Esophagus muscularis mucosa (tissue), 4 donors: Measurements from ENCODE around the gene FKBP1B. TPM values are rescaled to one million over a fixed set of nuclear protein-coding genes. Genes with fewer than 3 reads are reported as not detected.

Source experiments
- DNase-seq: peaks from one replicate; pipeline ENCODE4 v3.0.0-alpha.2; 2017; ENCODE audit errors: extremely low spot score
- H3K27ac ChIP-seq, 4 donors: fragments of 200-600 bp; sonication (generic); replicated peaks in 1 of 4; 1 replicate in 3 of 4; 2 replicates in 1 of 4; pipeline ENCODE4 v1.5.1; 2016 to 2019; ENCODE audit warnings: mild to moderate bottlenecking in 1 of 4
- H3K27me3 ChIP-seq, 4 donors: fragments of 200-600 bp; sonication (generic); one replicate each; pipeline versions ENCODE4 v1.5.1 to v1.6.0; 2016 to 2019
- H3K36me3 ChIP-seq, 4 donors: fragments of 200-600 bp; sonication (generic); one replicate each; pipeline ENCODE4 v1.5.1; 2016 to 2019
- H3K4me1 ChIP-seq, 4 donors: fragments of 200-600 bp; sonication (generic); one replicate each; pipeline ENCODE4 v1.5.1; 2016 to 2019
- H3K4me3 ChIP-seq, 4 donors: fragments of 200-600 bp; sonication (generic); 1 replicate in 2 of 4; 2 replicates in 2 of 4; pipeline ENCODE4 v1.5.1; 2016 to 2019; ENCODE audit warnings: mild to moderate bottlenecking in 4 of 4, moderate library complexity in 1 of 4
- H3K9me3 ChIP-seq, 4 donors: fragments of 200-600 bp; sonication (generic); 1 replicate in 3 of 4; 2 replicates in 1 of 4; pipeline ENCODE4 v1.5.1; 2016 to 2019
- EP300 ChIP-seq: sonication (generic); formaldehyde crosslinking; IDR thresholded peaks from one replicate; pipeline ENCODE4 v1.6.1; 2017; ENCODE audit warnings: antibody characterized with exemption
- POLR2A ChIP-seq: fragments of 450-650 bp; IDR thresholded peaks from one replicate; pipeline ENCODE4 v1.6.1; 2017; ENCODE audit warnings: antibody characterized with exemption, moderate library complexity, mild to moderate bottlenecking, low read depth
- POLR2AphosphoS5 ChIP-seq, 2 donors: sonication (generic); formaldehyde crosslinking; IDR thresholded peaks; one replicate each; pipeline ENCODE4 v1.6.1; 2017; ENCODE audit warnings: antibody characterized with exemption in 2 of 2
- WGBS: methylation state at CpG from one replicate; pipeline ENCODE4 v1.1.5; 2018; 5-methylcytosine and 5-hydroxymethylcytosine counted together
- intact Hi-C: fragments of 100-400 bp; cut with DNase I; formaldehyde crosslinking; loops from one replicate; pipeline ENCODE4 v1.15.1; 2023
- total RNA-seq, 4 donors: library from RNA; depleted of rRNA; stranded (reverse); fragments of >200 nt; gene quantifications; one replicate each; pipeline versions ENCODE4 v1.1.0 to v1.2.1, GENCODE V29; 2016
- TF ChIP-seq, protein P1 (sequence below), 3 experiments: fragments of 200-600 bp in 2 of 3; fragments of 450-650 bp in 1 of 3; sonication (generic) in 2 of 3; IDR thresholded peaks; one replicate each; pipeline ENCODE4 v1.5.1; 2017 to 2019; ENCODE audit warnings: antibody characterized with exemption in 3 of 3, mild to moderate bottlenecking in 2 of 3, moderate library complexity in 1 of 3

The FKBP1B gene
- total RNA-seq, 4 donors from 2014 or later, result 5.0 to 11.2 (median 6.2) TPM

DNA sequence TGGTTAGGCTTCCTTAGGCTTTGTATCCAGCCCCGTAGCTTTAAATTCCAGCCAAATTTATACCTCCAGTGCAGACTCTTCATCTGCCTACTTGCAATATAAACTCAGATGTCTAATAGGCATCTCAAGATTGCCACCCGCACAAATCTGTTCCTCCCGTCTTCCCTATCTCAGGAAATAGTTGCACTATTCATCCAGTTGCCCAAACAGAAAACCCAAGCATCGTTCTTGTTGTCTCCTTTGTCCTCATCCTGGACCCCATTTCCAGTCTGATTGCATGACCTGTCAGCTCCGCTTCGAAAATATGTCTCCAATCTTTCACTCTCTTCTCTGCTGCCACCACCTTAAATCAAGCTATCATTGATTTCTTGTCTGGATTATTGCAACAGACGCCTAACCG lies 2.3 kb downstream of the FKBP1B start:
- 83% methylated on average over 8 of the region's 8 CpGs for WGBS
- H3K4me1 ChIP-seq, result peaks cover 6 to 30% (median 26%) of the 10 kb centered on the region in 4 donors
- H3K27me3 ChIP-seq, result no peaks in the 10 kb centered on the region
- no peak for DNase-seq
- no peak overlapping the region for H3K27ac ChIP-seq
- TF ChIP-seq, protein P1, sequence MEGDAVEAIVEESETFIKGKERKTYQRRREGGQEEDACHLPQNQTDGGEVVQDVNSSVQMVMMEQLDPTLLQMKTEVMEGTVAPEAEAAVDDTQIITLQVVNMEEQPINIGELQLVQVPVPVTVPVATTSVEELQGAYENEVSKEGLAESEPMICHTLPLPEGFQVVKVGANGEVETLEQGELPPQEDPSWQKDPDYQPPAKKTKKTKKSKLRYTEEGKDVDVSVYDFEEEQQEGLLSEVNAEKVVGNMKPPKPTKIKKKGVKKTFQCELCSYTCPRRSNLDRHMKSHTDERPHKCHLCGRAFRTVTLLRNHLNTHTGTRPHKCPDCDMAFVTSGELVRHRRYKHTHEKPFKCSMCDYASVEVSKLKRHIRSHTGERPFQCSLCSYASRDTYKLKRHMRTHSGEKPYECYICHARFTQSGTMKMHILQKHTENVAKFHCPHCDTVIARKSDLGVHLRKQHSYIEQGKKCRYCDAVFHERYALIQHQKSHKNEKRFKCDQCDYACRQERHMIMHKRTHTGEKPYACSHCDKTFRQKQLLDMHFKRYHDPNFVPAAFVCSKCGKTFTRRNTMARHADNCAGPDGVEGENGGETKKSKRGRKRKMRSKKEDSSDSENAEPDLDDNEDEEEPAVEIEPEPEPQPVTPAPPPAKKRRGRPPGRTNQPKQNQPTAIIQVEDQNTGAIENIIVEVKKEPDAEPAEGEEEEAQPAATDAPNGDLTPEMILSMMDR (IDR thresholded peaks at IDR 0.05), result no peak
- no peak for TF ChIP-seq EP300
- no peak for TF ChIP-seq POLR2AphosphoS5 (IDR thresholded peaks at IDR 0.05)
- TF ChIP-seq POLR2A, result no peak
- H3K4me3 ChIP-seq, result no peak overlapping the region
- H3K9me3 ChIP-seq, result no peaks in the 10 kb centered on the region
- H3K36me3 ChIP-seq, result no peaks in the 10 kb centered on the region
- intact Hi-C loops, result no loop called here

DNA sequence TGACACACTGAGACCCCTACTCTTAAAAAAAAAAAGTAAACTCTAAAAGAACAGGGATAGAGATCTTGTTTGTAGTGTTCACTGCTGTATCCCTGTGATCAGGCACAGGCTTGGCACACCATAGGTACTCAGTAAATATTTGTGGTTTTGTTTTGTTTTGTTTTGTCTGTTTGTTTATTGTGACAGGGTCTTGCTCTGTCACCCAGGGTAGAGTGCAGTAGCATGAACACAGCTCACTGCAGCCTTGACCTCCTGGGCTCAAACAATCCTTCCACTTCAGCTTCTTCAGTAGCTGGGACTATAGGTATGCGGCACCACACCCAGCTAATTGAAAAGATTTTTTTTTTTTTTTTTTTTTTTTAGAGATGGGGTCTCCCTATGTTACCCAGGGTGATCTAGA lies 3.4 kb downstream of the FKBP1B start:
- Histone ChIP-seq H3K4me3 (no peak overlapping the region), H3K36me3 (no peaks in the 10 kb centered on the region), H3K27ac (no peak overlapping the region), H3K27me3 (no peaks in the 10 kb centered on the region), H3K4me1 (peaks cover 6 to 24% (median 21%) of the 10 kb centered on the region in 4 donors), H3K9me3 (no peaks in the 10 kb centered on the region)
- no peak for DNase-seq
- TF ChIP-seq EP300 (no peak), POLR2AphosphoS5 (IDR thresholded peaks at IDR 0.05) (no peak), POLR2A (no peak)
- TF ChIP-seq, protein P1 (IDR thresholded peaks at IDR 0.05), result no peak
- intact Hi-C loops, result no loop called here
- 94% methylated on average over 1 of the region's 1 CpG for WGBS

DNA sequence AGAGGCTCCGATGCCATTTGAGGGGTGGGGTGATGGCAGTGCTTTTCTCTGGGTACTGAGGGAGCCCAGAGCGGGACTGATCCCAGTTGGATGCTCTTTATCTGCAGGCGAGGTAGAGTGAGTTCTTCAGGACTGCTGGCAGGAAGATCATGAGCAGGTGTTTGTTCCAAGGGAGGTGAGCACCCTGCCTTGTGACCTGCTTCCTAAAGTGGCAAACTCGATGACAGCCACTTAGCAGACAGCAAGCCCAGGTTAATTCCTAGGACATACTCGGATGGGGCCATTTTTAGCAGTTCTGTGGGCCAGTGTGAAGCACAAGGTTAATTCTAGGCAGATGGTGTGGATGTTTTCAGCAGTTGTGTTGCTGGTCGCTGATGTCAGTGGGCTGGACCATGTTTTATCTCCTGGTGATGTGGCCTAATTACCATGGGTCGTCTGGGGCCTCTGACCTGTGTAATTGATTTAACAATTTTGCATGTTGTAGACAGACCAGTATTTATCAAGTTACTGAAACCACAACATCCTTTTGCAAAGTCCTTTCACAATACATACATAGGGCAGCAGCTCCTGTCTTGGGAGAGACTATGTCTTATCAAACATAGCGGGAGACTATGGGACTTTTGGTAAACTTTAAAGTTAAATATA lies 4.9 kb downstream of the FKBP1B start:
- 79% methylated on average over 6 of the region's 8 CpGs for WGBS
- TF ChIP-seq POLR2A (no peak), POLR2AphosphoS5 (IDR thresholded peaks at IDR 0.05) (no peak), EP300 (no peak)
- TF ChIP-seq, protein P1 (IDR thresholded peaks at IDR 0.05), result no peak
- Histone ChIP-seq H3K4me1 (peaks cover under 1 to 13% (median 10%) of the 10 kb centered on the region in 4 donors), H3K36me3 (no peaks in the 10 kb centered on the region), H3K27ac (no peak overlapping the region), H3K27me3 (no peaks in the 10 kb centered on the region), H3K9me3 (no peaks in the 10 kb centered on the region), H3K4me3 (no peak overlapping the region)
- intact Hi-C loops, result no loop called here
- no peak for DNase-seq

GRCh38 chr2:24055750-24056149 lies 6.2 kb downstream of the FKBP1B start:
- H3K27ac ChIP-seq, result no peak overlapping the region
- no peaks in the 10 kb centered on the region for H3K36me3 ChIP-seq
- TF ChIP-seq POLR2AphosphoS5 (IDR thresholded peaks at IDR 0.05) (no peak), POLR2A (no peak), EP300 (no peak)
- TF ChIP-seq, protein P1 (IDR thresholded peaks at IDR 0.05), result no peak
- no peak overlapping the region for H3K4me3 ChIP-seq
- no peak for DNase-seq
- H3K9me3 ChIP-seq, result no peaks in the 10 kb centered on the region
- 98% methylated on average over 6 of the region's 6 CpGs for WGBS
- H3K4me1 ChIP-seq, result peaks cover 0 to 1% (median 0%) of the 10 kb centered on the region in 4 donors
- intact Hi-C loops, result no loop called here
- no peaks in the 10 kb centered on the region for H3K27me3 ChIP-seq
